ENCODE data around the gene SIPA1. TPM values are rescaled to one million over a fixed set of nuclear protein-coding genes. Genes with fewer than 3 reads are reported as not detected.

SIPA1 gene
- total and polyA plus RNA-seq, 2 of the 8 experiments (the other 6 are each of a cell fraction or from before 2014, with no cell fraction given), result 35.3 to 72.2 TPM

- 82% methylated on average over 11 of the region's 14 CpGs; no CpG with 5 or more reads in 1 of the 2 experiments for WGBS, 2 experiments (ENCODE audit: extremely low coverage in 1 of 2, insufficient coverage in 1 of 2, insufficient read length in 1 of 2, insufficient replicate concordance in 2 of 2, low coverage in 1 of 2, low lambda C conversion rate in 2 of 2, missing lambda C conversion rate in 1 of 2)
- H3K9ac ChIP-seq (replicated peaks in 1 of 4; ENCODE audit: extremely low read depth in 1 of 4, low read depth in 3 of 4, low read length in 3 of 4), result no peak overlapping the region
- no peak overlapping the region for H3K23ac ChIP-seq (ENCODE audit: insufficient read length)
- TF ChIP-seq KDM5A (IDR thresholded peaks at IDR 0.05; ENCODE audit: low read length) (no peak), SIN3A (conservative IDR thresholded peaks at IDR 0.05 in 1 of 2, IDR thresholded peaks at IDR 0.05 in 1 of 2; ENCODE audit: low read depth in 1 of 2, low read length in 2 of 2) (no peak), POLR2A (IDR thresholded peaks at IDR 0.05; ENCODE audit: control extremely low read depth in 1 of 2, low read depth in 2 of 2, low read length in 2 of 2) (0 out of 3 replicates have a peak, but pooled peaks of 1 of the 2 experiments have one; percentile 12), KDM4A (IDR thresholded peaks at IDR 0.05; ENCODE audit: low read depth, low read length, severe bottlenecking) (no peak), GABPA (IDR thresholded peaks at IDR 0.05; ENCODE audit: borderline replicate concordance, insufficient read depth, low read length) (no peak), MAX (IDR thresholded peaks at IDR 0.05) (no peak), KDM1A (IDR thresholded peaks at IDR 0.05; ENCODE audit: borderline replicate concordance, low read length) (no peak), CBX8 (IDR thresholded peaks at IDR 0.05; ENCODE audit: borderline replicate concordance, low read depth, low read length) (no peak), RXRA (IDR thresholded peaks at IDR 0.05; ENCODE audit: insufficient read depth, low read depth, low read length) (no peak)
- H4K91ac ChIP-seq (replicated peaks; ENCODE audit: insufficient read length, low read length), result no peak overlapping the region
- no peak overlapping the region for H4K5ac ChIP-seq (ENCODE audit: insufficient read length, low read depth, low read length)
- ChIA-PET POLR2A (ENCODE audit: partially characterized antibody) (interaction anchor here (2.3 to 5.3 kb wide), 10 partner anchors 8 to 205 kb away, joined by 5 to 56 read pairs (median 10); partner anchors contain the start of genes KAT5, MUS81, RELA and SIPA1), CTCF (ENCODE audit: partially characterized antibody) (interaction anchor here (0.9 to 3.7 kb wide), 7 partner anchors 8 to 397 kb away, joined by 3 to 16 read pairs (median 4); partner anchors contain the start of genes RELA, SF3B2 and SIPA1)
- H3K36me3 ChIP-seq (ENCODE audit: control insufficient read depth in 2 of 4, insufficient read depth in 4 of 4, low read length in 3 of 4), result peaks cover 26 to 51% (median 36%) of the 10 kb centered on the region in 4 experiments
- H3K56ac ChIP-seq (replicated peaks; ENCODE audit: insufficient read length, low read depth, low read length), result no peak overlapping the region
- H3K4ac ChIP-seq (replicated peaks; ENCODE audit: insufficient read length, low read depth, low read length), result no peak overlapping the region
- no peak overlapping the region for H2BK15ac ChIP-seq (ENCODE audit: low read length)
- H3K14ac ChIP-seq (ENCODE audit: insufficient read length), result no peak overlapping the region
- H3K79me1 ChIP-seq (ENCODE audit: low read depth, low read length), result peaks cover 2% of the 10 kb centered on the region; the same call in 1 of the 2 replicates
- no peak overlapping the region for H3K27ac ChIP-seq (ENCODE audit: low read depth, low read length)
- H2AFZ ChIP-seq (ENCODE audit: low read length), result no peak overlapping the region
- no peak overlapping the region for H3K4me3 ChIP-seq (ENCODE audit: extremely low read depth in 1 of 4, insufficient read depth in 2 of 4, low read depth in 3 of 4, low read length in 4 of 4)
- FAIRE-seq (no peak), DNase-seq (ENCODE audit: low read depth in 1 of 2, low spot score in 2 of 2) (no peak)
- H3K18ac ChIP-seq (ENCODE audit: extremely low read depth, low read length), result no peak overlapping the region
- no peak overlapping the region for H2BK5ac ChIP-seq (ENCODE audit: low read depth, low read length)
- peaks cover 0 to 4% (median 0%) of the 10 kb centered on the region in 4 experiments; a peak in 1 of 7 replicates for H3K27me3 ChIP-seq (replicated peaks in 1 of 4; ENCODE audit: control insufficient read depth in 3 of 4, extremely low read depth in 1 of 4, insufficient read depth in 3 of 4, low read length in 3 of 4)
- no peak overlapping the region for H2BK120ac ChIP-seq (replicated peaks; ENCODE audit: low read depth, low read length)
- peaks cover 2% of the 10 kb centered on the region; the same call in 1 of the 2 replicates for H3K23me2 ChIP-seq (ENCODE audit: low read depth, low read length)
- peaks cover 2 to 13% of the 10 kb centered on the region in 2 experiments for H4K20me1 ChIP-seq (replicated peaks in 1 of 2; ENCODE audit: control insufficient read depth in 1 of 2, insufficient read depth in 2 of 2, low read length in 2 of 2)
- H2BK12ac ChIP-seq (ENCODE audit: low read depth, low read length), result no peak overlapping the region
- no peak overlapping the region for H2AK5ac ChIP-seq (ENCODE audit: low read depth, low read length)
- H3K9me3 ChIP-seq (ENCODE audit: insufficient read depth in 2 of 2, low read depth in 1 of 2, low read length in 1 of 2), result no peaks in the 10 kb centered on the region
- peaks cover 0 to 12% (median 8%) of the 10 kb centered on the region in 4 experiments; a peak in 5 of 7 replicates for H3K4me1 ChIP-seq (replicated peaks in 1 of 4; ENCODE audit: control insufficient read depth in 3 of 4, insufficient read depth in 4 of 4, low read length in 3 of 4)
- H4K8ac ChIP-seq (ENCODE audit: extremely low read depth, insufficient read depth, low read length), result no peak overlapping the region
- no peak overlapping the region for H3K4me2 ChIP-seq (ENCODE audit: insufficient read depth in 1 of 2, low read depth in 2 of 2, low read length in 2 of 2)
- H2BK20ac ChIP-seq (ENCODE audit: low read length), result no peak overlapping the region
- H3K79me2 ChIP-seq (ENCODE audit: control insufficient read depth in 1 of 2, insufficient read depth in 2 of 2, low read length in 2 of 2), result no peaks in the 10 kb centered on the region
Measured at GRCh38 chr11:65654375-65655349, 16.8 kb downstream of the SIPA1 start.

Measured in H1 (cell line).